Thyroid gland (tissue), 4 donors: ENCODE data around the gene HCST. TPM values are rescaled to one million over a fixed set of nuclear protein-coding genes. Genes with fewer than 3 reads are reported as not detected.
"Not testable (repeated sequence)": the region's sequence is repeated elsewhere in the genome, so short reads cannot be mapped to it uniquely, and the experiment has no call there.

Source experiments
- DNase-seq, 2 donors: peaks; one replicate each; pipeline ENCODE4 v3.0.0-alpha.2; 2019
- H3K27ac ChIP-seq, 3 donors: fragments of 200-600 bp; sonication (generic); 1 replicate in 2 of 3; 2 replicates in 1 of 3; pipeline ENCODE4 v1.5.1; 2016 to 2019; ENCODE audit warnings: mild to moderate bottlenecking in 1 of 3, moderate library complexity in 1 of 3
- H3K27me3 ChIP-seq: fragments of 200-600 bp; sonication (generic); one replicate; pipeline ENCODE4 v1.5.1; 2019
- H3K36me3 ChIP-seq, 2 donors: fragments of 200-600 bp; sonication (generic); one replicate each; pipeline ENCODE4 v1.5.1; 2016 to 2019
- H3K4me1 ChIP-seq, 2 donors: fragments of 200-600 bp; sonication (generic); one replicate each; pipeline ENCODE4 v1.5.1; 2017 to 2019
- H3K4me3 ChIP-seq, 3 donors: fragments of 200-600 bp; sonication (generic); replicated peaks in 1 of 3; 1 replicate in 2 of 3; 2 replicates in 1 of 3; pipeline ENCODE4 v1.5.1; 2016; ENCODE audit warnings: mild to moderate bottlenecking in 1 of 3
- H3K9me3 ChIP-seq: fragments of 200-600 bp; sonication (generic); one replicate; pipeline ENCODE4 v1.5.1; 2017
- CTCF ChIP-seq, 6 experiments: fragments of 200-600 bp in 3 of 6; fragments of 450-650 bp in 3 of 6; sonication (generic) in 3 of 6; IDR thresholded peaks; one replicate each; pipeline ENCODE4 v1.5.1; 2016 to 2019; ENCODE audit warnings: antibody characterized with exemption in 6 of 6, mild to moderate bottlenecking in 2 of 6, inconsistent platforms in 1 of 6, moderate library complexity in 1 of 6
- POLR2A ChIP-seq, 2 donors: fragments of 450-650 bp; IDR thresholded peaks; one replicate each; pipeline ENCODE4 v1.6.1; 2017; ENCODE audit warnings: antibody characterized with exemption in 2 of 2, mild to moderate bottlenecking in 2 of 2, moderate library complexity in 1 of 2
- WGBS, 2 donors: methylation state at CpG; one replicate each; pipeline ENCODE4 v1.1.5; 2017; 5-methylcytosine and 5-hydroxymethylcytosine counted together
- intact Hi-C: fragments of 100-400 bp; cut with DNase I; formaldehyde crosslinking; loops from one replicate; pipeline ENCODE4 v1.15.1; 2023
- total RNA-seq, 4 donors: library from RNA; depleted of rRNA; stranded (reverse); fragments of >200 nt; gene quantifications; one replicate each; pipeline ENCODE4 v1.2.3, GENCODE V29; 2016

Gene HCST
- total RNA-seq, 4 donors from 2014 or later: 1.4 to 4.4 TPM; not detected in 2

GRCh38 chr19:35887197-35887596, 15.1 kb upstream of the HCST start:
- Histone ChIP-seq H3K4me1 (no peaks in the 10 kb centered on the region), H3K27me3 (no peaks in the 10 kb centered on the region), H3K9me3 (no peaks in the 10 kb centered on the region), H3K36me3 (peaks cover 29 to 32% of the 10 kb centered on the region in 2 donors), H3K4me3 (no peak overlapping the region), H3K27ac (no peak overlapping the region)
- 86 to 91% methylated on average over 5 of the region's 5 CpGs for WGBS, 2 donors
- no peak for DNase-seq
- intact Hi-C loops: no loop called here
- no peak for TF ChIP-seq POLR2A (IDR thresholded peaks at IDR 0.05)
- TF ChIP-seq CTCF (IDR thresholded peaks at IDR 0.05): no peak

DNA sequence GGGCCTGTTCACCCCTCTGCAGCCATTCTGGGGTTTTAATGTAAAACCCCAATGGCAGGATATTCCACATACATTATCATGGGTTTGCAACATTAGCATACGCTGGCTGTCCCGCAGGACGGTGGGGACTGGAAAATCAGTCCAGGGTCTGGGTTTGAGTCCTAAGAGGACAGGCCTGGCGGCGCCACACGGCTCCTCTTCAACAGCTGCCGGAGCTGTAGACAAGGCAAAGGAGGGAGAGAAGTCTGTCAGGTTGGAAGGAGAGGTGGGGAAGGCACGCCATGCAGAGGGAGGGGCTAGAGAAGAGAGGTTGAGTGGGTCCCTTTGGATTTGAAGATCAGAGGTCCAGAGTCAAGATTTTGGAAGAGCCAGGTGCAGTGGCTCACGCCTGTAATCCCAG, 13.9 kb upstream of the HCST start:
- TF ChIP-seq CTCF (IDR thresholded peaks at IDR 0.05) (no peak), POLR2A (IDR thresholded peaks at IDR 0.05) (no peak)
- Histone ChIP-seq H3K9me3 (no peaks in the 10 kb centered on the region), H3K27ac (no peak overlapping the region), H3K36me3 (peaks cover 29 to 35% of the 10 kb centered on the region in 2 donors), H3K4me1 (no peaks in the 10 kb centered on the region), H3K27me3 (no peaks in the 10 kb centered on the region), H3K4me3 (no peak overlapping the region)
- no peak for DNase-seq
- intact Hi-C loops: no loop called here
- WGBS, 2 donors: 94 to 96% methylated on average over 9 of the region's 9 CpGs

DNA sequence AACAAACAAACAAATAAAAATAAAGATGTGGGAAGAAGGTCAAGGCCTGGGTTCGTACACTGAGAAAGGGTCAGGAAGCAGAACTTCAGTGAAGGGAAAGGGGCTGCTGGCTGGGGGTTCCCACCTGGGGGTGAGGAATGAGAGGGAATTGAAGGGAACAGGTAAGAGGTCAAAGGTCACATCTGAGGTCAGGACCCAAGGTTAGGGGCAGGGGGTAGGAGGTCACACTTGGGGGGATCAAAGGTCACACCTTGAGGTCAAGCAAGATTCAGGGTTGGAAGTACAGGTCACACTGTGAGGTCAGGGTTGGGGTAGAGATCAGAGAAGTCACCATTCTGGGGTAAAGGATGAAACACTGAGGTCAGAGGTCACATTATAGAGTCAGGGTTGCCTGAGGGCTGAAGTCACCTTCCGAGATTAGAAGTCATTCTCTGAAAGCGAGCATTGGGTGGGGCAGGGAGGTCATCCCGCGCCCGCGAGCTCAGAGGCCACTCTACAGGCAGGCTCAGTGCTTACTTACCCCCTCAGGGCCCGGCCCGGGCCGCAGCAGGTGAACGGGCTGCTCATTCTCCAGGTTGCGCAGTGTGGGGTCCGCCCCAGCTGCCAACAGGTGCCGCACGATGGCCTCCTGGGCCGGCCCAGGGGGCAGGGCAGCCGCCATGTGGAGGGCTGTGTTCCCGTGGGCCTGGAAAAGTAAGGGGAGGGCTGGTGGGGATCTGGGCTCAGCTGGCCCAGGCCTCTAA, 12.8 kb upstream of the HCST start:
- H3K9me3 ChIP-seq: no peaks in the 10 kb centered on the region
- no peaks in the 10 kb centered on the region for H3K4me1 ChIP-seq
- no peak for DNase-seq
- TF ChIP-seq POLR2A (IDR thresholded peaks at IDR 0.05): no peak
- TF ChIP-seq CTCF (IDR thresholded peaks at IDR 0.05): no peak
- intact Hi-C loops: no loop called here
- peaks cover 37 to 41% of the 10 kb centered on the region in 2 donors for H3K36me3 ChIP-seq
- H3K27ac ChIP-seq: no peak overlapping the region
- no peak overlapping the region for H3K4me3 ChIP-seq
- WGBS, 2 donors: 93 to 94% methylated on average over 9 to 10 of the region's 18 CpGs
- H3K27me3 ChIP-seq: no peaks in the 10 kb centered on the region

GRCh38 chr19:35890113-35890650, 12.1 kb upstream of the HCST start:
- Histone ChIP-seq H3K27ac (no peak overlapping the region), H3K4me1 (no peaks in the 10 kb centered on the region), H3K36me3 (peaks cover 39 to 48% of the 10 kb centered on the region in 2 donors), H3K9me3 (no peaks in the 10 kb centered on the region), H3K4me3 (no peak overlapping the region), H3K27me3 (no peaks in the 10 kb centered on the region)
- TF ChIP-seq CTCF (IDR thresholded peaks at IDR 0.05) (no peak), POLR2A (IDR thresholded peaks at IDR 0.05) (no peak)
- DNase-seq: no peak
- intact Hi-C loops: no loop called here
- WGBS, 2 donors: 94 to 96% methylated on average over 12 of the region's 13 CpGs

GRCh38 chr19:35891819-35892218, 10.5 kb upstream of the HCST start:
- H3K4me3 ChIP-seq, DNase-seq, H3K4me1 ChIP-seq, H3K9me3 ChIP-seq, H3K27ac ChIP-seq, H3K27me3 ChIP-seq, intact Hi-C loops: not testable (repeated sequence)
- 93% methylated on average over 3 of the region's 3 CpGs for WGBS, 2 donors
- H3K36me3 ChIP-seq: peaks cover 53 to 64% of the 10 kb centered on the region in 2 donors
